ENCODE data around the gene ADD2.
"Not testable (repeated sequence)": the region's sequence is repeated elsewhere in the genome, so short reads cannot be mapped to it uniquely, and the experiment has no call there.

The ADD2 gene

DNA sequence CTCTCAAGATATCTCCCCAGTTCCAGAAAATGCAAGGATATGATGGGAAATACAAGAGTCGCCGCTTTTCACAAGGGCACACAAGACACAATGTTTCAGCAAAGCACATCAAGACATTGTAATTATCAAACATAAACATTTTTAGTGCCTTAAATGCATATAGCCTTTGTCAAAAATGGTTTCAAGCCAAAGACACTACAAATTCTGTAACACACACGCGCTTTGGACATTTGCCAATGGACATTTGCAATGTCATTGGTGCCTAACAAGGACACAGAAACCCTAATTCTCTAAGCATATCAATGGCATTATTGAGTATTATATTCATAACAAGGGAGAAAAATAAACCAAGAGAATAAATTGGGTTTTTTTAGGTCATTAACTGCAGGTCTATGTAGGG is 16.1 kb downstream of the ADD2 start:
- DNase-seq (ENCODE audit: low read depth in 2 of 2): no peak

DNA sequence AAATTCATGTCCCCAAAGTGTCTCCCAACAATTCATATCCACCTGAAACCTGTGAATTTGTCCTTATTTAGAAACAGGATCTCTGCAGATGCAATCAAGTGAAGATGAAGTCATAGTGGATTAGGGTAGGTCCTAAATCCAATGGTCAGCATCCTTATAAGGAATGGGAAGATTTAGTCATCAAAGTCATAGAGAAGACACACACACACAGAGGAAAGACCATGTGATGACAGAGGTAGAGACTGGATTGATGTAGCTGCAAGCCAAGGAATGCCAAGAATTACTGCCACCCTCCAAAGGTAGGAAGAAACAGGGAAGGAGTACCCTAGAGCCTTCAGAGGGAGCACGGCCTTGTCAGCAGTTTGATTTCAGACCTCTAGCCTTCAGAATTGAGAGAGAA is 17.7 kb downstream of the ADD2 start:
- DNase-seq (ENCODE audit: low read depth in 2 of 2): no peak

DNA sequence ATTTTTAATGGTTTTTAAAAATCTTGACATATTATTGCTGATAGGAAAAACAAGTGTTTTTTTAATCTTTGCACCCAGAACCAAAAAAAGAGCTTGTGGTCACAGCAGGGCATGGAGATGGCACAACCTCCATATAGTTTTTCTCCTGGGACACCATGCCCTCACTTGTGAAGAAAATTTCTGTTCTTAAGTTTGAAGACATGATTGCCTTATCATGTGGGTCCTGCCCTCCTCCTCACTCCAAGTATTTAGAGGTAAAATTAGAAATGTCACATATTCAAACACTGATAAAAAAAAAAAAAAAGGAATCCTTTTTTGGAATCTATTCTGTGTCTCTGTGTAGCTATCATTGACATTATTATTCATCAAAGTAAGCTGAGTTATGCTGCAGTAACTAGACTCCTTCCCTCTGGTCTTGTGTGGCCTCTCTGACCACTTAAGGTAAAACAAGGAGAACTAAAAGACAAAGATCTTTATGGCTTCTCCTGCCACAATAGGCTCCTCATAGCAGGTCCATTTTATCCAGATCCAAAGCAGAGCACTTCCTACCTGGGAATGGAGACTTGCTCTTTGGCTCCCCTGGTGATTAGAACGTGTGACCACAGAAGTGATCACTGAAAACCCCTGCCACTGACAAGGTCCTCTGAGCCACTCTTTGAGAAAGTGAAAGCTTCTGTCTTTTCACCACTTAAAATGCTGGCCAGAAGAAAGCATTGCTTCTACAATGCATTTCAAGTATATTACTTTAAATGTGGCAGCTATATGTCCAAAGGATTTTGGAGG is 19.8 kb downstream of the ADD2 start:
- DNase-seq (ENCODE audit: low read depth in 2 of 2): no peak

DNA sequence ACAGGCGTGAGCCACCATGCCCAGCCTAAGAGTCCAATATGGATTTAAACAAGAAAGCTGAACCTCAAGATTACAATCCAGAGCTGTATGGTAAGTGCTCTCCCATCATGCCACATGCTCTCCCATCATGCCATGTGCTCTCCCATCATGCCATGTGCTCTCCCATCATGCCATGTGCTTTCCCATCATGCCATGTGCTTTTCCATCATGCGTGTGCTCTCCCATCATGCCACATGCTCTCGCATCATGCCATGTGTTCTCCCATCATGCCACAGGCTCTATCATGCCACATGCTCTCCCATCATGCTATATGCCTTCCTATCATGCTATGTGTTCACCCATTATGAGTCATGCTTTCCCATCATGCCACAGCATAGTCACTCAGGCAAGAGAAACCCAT is 20.7 kb downstream of the ADD2 start:
- no peak for DNase-seq (ENCODE audit: low read depth in 2 of 2)

DNA sequence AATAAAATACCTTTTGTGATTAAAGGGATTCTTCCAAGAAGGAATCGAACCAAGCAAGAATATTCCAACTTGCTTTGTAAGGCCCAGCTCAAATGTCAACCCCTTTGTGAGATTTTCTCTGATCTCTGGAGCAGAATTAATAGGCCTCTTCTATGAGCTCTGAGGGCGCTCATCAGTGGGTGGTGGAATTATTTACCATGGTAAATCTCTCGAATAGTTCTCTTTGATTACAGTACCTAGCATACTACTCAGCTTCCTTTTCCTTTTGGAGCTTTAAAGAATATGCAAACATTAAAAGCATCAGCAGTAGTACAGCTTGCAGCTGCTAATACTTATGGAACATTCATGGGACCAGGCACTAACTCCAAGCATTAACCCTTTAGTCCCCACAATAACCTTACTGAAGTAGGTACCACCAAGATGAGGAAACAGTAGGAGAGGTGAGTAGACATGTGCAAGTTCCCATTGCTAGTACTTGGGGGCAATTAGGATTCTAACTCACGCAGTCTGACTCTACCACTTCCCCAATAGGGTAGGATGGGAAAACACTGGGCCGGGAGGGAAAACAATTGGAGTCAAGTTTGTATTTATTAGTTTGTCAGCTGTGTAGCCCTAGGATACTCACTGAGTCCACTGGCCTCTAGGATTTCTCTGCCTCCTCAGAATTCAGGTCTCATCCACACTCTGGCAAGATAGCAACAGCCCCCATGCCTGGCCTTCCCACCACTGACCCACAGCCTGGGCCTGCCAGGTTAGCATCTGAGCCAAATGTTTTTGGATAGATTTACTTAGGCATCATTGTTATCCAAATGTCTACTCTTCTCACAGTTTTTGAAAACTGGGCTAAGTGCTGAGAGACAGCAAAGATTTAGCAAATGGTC is 21.7 kb downstream of the ADD2 start:
- DNase-seq (ENCODE audit: low read depth in 2 of 2): no peak

DNA sequence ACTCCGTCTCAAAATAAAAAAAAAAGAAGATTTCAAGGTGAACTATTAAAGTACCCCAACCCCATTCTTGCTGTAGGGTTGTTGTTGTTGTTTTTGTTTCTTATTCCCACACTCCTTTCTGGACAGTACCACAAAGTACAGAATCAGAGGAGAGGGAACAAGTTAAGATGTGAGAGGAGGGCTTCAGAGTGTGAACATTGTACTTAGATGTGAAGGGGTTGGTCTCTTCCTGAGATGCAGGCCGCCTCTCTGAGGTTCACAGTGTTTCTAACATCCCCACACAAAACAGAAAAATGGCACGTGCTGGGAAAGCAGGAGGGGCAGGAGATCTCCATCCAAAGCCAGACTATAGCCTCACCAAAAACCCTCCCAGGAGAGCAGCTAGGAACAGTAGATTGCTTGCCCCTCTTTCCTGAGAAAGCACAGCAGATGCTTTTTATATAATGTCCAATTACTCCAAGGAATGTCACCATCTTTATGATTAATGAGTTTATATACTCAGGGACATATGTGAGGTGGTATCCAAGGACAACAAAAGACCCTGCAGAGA is 22.6 kb downstream of the ADD2 start:
- no peak for DNase-seq (ENCODE audit: low read depth in 2 of 2)

DNA sequence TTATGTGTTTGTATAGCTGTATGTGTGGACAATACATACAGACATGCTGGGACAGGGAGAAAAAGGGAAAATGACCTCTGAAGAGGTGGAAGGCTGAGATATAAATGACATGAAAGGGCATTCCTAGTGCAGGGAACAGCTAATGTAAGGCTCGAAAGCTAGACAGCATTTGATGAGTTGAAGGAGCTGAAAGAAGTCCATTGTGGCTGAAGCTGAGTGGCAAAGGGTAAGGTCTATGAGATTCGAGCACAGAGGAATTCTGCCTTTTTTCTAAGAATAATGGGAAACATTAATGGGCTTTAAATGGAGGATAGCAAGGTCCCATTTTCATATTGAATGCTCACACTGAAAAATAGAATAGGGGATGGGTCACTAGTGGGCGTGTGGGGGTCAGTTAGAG is 23.6 kb downstream of the ADD2 start:
- DNase-seq (ENCODE audit: low read depth in 2 of 2): no peak

DNA sequence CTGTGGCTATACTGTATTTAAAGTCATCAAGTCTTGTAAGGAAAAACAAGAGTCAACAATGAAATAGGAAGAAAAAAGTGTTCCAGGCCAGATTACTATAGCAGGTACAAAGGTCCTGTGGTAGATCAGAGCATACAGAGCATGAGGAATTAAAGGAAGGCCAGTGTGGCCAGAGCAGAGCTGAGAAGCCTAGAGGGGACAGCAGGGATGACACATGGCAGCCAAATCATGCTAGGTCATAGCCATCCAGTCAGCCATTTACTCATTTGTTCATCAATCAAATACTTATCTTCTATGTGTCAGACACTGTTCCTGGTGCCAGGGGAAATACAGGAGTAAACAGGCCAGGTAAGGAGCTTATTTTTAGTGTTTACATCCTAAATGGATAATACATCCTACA is 24.3 kb downstream of the ADD2 start:
- DNase-seq (ENCODE audit: low read depth in 2 of 2): no peak

DNA sequence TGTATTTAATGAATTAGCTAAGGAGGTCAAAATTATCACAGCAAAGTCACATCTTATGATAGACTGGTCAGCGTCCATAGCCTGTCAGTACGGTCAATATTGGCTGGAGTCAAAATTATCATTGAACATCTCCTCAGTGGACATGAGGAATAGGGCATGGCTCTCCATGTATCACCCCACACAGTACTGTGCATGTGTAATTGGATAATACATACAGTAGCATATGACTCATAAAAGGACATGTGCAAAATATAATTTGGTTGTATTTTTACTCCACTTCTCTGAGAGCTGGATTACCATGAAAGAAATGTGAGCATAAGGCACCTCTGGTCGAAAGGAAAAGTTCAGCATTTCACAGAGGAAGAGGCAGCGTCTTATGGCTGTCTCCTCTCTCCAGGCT is 24.9 kb downstream of the ADD2 start:
- no peak for DNase-seq (ENCODE audit: low read depth in 2 of 2)

DNA sequence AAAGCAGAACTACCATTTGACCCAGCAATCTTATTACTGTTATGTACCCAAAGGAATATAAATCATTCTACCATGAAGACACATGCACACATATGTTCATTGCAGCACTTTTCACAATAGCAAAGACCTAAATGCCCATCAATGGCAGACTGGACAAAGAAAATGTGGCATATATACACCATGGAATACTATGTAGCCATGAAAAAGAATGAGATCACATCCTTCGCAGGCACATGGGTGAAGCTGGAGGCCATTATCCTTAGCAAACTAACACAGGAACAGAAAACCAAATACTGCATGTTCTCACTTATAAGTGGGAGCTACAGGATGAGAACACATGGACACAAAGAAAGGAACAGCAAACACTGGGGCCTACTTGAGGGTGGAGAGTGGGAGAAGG is 28.5 kb downstream of the ADD2 start:
- not testable (repeated sequence) for DNase-seq (ENCODE audit: low read depth in 2 of 2)

DNA sequence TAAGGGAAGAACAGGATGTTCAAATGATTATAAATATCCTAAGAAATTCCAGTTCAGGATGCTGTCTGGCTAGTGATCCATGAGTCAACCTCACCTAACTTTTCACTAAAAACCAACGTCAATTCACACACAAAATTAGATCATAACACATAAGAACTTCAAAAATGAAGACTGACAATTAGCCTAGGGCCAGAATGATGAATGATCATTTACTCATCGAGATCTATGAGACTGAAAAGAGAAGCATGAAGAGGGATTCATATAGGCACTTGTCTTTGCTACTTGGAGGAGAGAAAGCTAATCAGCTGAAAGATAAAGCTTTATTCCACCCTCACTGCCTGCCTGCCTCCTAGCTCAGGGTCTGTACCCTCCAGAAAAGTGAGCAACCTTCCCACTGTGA is 29.8 kb downstream of the ADD2 start:
- DNase-seq (ENCODE audit: low read depth in 2 of 2): no peak

DNA sequence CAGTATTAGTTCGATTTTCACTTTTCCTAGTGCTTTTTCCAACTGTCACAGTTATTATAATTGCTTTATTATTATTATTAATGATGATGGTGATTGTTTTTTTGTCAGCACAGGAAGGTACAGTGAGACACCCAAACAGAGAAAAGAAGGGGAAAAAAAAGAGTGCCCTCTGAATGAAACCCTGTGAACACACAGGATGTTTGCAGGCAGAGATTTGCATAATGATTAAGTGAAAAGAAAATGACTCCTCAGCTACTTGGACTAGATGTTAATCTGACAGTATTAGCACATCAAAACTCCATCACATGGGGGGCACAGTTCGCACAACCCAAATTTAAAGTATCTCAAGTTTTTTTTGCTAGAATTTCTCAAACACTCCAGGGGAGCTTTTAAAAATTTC is 32.9 kb downstream of the ADD2 start:
- DNase-seq (ENCODE audit: low read depth in 2 of 2): no peak

DNA sequence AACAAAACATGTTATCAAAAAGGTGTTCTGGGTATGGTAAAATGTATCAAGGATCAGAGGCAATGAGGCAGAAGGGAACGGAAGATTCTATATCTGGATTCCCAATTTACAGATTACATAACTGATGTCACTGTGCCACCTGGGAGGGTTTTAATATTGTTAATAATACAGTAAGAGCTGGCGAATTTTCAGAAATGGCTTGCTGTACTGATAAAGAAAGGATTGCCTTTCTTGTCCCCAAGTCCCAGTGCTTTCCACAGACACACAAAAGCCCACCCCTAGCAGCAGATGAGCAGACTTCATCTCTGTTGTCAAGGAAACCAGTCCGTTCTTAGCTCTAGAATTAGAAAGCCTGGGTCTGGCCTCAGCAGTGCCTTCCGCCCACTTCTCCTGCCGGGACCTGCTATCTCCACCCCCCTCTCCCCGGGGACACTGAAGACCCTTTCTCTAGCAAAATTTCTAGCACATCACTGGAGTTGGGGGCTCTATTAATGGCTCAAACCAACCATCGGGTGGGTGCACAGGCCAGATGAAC is 34.3 kb downstream of the ADD2 start:
- DNase-seq (ENCODE audit: low read depth in 2 of 2): no peak

DNA sequence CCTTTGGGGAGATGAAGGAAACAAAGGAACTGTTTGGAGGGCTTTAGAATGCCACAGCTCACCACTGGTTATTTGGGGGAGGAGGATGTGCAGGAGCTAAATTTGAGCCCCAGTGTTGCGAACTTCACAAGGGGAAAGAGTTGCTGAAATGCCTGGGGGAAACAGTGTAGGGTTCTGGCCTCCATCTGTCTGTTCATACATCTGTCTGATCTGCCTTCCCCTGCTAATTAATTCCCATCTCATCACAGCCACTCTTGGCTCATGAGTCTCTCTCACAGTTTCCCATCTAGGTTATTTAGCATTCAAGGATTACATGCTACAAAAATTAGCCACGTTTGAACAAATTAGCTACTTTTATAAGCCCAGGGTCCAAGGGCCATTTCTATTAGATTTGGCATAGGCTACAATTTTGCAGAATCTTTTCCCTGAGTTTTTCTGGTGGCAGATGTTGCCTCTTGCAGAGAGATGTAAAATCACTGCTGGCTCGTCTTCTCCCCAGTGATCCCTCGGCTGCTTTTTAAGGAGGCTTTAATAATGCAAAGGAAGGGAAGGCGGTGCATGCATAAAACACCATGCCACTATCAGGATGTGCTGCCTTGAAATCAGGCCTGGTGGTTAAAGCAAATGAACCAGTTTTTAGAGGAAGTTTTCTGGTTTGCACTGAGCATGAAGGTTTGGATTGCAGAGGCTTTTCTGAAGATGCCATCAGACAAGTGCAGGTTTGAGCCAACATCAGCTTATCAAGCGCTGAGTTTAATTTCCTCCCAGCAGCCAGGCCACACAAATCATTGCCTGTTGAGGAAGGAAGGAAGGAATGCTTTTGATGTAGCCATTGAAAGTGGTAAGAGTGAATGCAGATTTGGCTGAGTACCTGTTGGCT is 35.0 kb downstream of the ADD2 start:
- no peak for DNase-seq (ENCODE audit: low read depth in 2 of 2)

DNA sequence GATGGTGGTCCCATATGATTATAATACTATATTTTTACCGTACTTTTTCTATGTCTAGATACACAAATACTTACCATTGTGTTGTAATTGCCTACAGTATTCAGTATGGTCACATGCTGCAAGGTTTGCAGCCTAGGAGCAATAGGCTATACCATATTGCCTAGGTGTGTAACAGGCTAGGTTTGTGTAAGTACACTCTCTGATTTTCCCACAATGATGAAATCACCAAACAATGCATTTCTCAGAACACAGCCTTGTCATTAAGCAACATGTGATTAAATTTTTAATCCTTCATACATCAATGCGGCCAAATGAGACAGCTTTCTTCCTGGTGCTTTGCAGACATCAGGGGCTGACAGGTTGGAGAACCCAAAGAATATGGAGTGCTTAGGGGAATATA is 37.3 kb downstream of the ADD2 start:
- no peak for DNase-seq (ENCODE audit: low read depth in 2 of 2)

DNA sequence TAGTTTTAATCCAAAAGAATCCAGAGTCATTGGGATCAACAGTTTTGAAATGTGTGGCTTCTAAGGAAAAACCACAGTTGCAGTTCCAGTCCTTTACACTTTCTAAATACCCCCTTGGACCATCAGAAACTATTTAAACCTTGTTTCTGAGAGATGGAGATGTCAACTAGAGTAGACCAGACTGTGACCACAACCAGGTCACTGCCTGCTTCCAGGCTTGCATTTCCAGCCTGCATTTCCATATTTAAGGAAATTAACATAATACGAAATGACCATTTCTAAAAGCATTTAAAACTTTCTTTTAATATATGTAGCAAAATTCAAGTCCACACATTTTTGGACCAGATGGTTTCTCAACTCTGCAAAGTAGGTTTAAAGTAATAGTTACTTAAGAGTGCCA is 38.4 kb downstream of the ADD2 start:
- no peak for DNase-seq (ENCODE audit: low read depth in 2 of 2)

DNA sequence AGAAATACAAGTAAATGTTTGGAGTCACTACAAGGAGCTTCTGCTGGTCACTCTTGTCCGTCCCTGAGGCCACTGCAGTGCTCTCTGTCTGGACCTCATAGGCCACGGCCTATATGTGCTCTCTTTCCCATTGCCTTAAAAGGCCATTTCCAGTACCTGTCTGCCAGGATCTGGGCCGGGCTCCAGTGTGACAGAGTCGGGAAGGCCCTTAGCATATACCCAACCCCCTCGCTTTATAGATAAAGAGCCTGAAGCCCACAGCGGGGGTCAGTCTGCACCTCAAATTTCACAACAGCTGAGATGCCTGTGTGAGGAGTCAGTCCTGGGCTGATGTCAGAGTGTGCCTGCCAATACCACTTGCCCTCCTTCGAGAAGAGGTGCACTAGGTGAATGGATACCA is 39.9 kb downstream of the ADD2 start:
- DNase-seq (ENCODE audit: low read depth in 2 of 2): no peak

DNA sequence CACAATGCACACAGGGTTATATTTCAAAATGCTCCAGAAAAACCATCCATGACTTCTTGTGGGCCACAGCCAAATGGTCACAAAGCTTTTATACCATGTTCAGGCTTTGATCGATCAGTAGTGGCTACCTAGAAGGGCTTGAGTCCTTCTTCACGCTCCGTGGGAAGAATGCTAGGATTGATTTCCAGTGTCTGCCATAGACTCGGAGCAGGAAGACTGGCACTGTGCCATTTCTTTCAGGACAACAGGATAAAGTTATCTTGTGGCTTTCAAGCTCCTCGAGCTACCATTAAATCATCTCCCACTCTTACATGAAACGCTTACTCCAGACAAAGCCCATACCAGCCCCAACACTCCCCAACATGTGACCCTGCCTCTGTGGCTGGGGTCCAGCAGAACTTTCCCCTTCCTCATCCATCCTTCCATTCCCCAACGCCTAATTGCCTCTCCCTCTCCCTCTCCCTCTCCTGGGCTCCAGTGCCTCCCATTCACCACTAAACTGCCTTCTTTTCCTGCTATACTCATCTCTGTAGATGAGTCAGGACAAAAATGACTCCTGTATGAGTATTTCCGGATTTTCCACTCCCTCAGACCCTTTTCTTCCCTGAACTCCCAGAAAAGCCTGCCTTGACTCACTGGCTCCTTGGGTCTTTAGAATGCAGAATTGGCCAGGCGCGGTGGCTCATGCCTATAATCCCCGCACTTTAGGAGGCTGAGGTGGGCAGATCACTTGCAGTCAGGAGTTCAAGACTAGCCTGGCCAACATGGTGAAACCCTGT is 40.9 kb downstream of the ADD2 start:
- DNase-seq (ENCODE audit: low read depth in 2 of 2): no peak

DNA sequence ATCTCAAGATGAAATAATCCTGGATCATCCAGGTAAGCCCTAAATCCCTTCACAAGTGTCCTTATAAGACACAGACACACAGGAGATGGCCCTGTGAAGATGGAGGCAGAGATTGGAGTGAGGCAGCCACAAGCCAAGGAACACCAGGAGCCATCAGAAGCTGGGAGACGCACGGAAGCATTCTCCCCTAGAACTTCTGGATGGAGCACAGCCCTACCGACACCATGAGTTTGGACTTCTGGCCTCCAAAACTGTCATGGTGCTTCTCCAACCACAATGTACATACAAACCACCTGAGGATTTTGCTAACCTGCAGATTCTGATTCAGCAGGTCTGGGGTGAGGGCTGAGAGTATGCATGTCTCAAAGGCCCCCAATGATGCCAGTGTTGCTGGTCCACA is 42.5 kb downstream of the ADD2 start:
- DNase-seq (ENCODE audit: low read depth in 2 of 2): no peak

DNA sequence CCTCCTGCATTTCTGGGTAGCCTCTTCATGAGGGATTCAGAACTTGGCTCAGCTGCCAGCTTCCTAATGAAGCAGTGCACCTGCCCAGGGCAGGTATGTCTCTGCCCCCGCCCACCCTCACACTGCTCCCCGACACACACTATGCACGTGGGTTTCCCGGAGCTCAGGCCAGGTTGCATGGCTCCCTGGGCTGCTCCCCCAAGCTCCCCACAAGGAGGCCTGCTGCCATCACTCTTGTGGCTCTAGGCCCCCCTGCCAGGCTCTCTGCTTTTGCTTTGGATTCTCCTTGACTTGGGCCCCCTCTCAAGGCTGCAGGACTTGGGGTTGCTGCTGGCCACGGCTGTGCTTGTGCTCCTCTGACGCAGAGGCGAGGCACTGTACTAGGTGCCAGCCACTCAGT is 43.6 kb downstream of the ADD2 start:
- no peak for DNase-seq (ENCODE audit: low read depth in 2 of 2)

Measured in stimulated activated CD4-positive, alpha-beta T cell treated with anti-CD3 and anti-CD28 coated beads, Interleukin-1b, Interleukin-23, amount 100 ng/mL, for 1 hour (primary cell).